GM21423 (cell line): ENCODE data around the gene BCL11A.

ENCODE experiments used
- ATAC-seq: cut with Tn5 transposase; IDR thresholded peaks from one replicate; pipeline ENCODE4 v1.9.1; 2021; ENCODE audit warnings: mild to moderate bottlenecking, moderate library complexity; ENCODE audit not compliant: unreplicated experiment

The BCL11A gene

DNA sequence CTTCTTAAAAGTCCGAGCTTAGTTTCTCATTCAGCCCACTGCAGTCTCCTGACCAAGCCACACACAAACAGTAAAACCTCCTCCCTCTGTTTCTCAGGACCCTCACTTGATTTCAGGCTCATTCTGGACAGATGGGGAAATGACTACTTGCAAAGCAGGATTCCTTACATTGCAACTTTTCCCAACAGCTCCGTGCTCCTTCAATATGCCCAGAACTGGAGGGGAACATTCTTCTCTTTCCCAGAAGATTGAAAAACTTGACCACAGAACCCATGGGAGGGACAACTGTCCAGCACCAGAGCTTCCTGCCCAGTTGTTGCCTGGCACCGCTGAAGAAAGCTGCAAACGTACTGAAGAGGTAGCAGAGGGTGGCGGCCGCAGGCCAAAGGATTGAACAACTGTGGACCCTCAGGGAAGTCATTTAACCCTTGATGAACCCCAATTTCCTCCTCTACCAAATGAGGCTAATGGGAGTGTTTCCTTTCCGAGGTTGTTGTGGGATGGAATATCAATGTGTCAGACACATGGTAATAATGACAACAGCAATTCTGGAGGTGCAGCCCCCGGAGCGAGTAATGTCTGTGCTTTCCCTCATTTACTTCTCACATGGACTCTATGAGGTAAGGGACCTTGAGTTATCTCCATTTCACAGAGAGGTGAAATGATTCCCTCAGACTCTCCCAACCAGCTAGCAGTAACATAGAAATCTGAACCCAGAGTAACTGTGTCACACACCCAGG lies 25.0 kb downstream of the BCL11A start:
- no peak for ATAC-seq

DNA sequence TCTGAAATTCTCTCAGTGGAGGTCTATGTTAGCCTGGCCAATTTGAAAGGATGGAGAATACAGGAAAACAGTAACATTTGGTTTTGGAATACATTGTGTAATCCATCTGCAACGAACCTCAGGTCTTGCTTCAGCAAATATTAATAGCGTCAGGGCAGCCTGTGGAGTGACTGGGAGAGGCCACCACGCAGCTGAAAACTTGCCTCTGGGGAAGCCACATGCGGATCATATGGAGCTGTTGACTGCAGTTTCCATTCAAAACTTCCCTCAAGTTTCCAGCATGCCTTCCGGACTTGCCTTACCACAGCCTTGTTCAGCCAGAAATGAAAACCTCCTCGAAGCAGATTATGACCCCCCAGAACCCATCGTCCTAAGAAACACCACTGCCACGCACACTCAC lies 25.7 kb downstream of the BCL11A start:
- ATAC-seq, result no peak

DNA sequence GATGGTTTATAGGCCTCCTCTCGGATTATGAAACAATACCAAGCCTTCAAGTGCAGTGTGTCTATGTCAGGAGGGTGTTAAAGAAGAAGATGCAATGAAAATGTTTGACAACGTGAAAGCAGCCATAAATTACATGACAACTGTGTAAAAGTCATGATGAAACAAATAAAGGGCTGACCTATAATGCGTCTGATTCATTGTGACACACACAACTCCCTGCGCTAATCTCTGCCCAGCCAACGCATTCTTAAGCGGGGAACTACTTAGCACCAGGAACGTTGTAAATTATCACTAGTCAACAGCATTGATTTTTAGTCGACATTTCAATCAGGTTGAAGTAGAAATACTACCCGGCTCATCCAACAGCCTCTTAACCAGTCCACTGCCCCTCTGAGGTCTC lies 26.8 kb downstream of the BCL11A start:
- no peak for ATAC-seq

DNA sequence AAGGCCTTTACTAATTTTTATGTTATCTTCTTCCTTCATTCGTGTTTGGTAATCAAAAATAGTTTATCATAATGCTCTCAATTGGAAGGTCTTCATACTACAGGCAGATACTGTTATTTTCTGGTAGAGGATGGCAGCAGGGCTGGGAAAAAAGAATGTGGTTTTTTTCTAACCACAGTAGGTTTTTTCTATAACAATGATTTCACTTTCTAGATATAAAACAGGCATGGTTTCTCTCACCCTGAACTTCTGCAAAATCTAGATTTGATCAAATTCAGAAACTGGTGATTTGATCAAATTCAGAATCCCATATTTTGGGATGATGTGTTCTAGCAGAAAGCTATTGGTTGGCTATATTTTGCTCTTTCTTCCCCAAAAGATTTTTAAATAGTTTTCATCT lies 27.6 kb downstream of the BCL11A start:
- no peak for ATAC-seq

DNA sequence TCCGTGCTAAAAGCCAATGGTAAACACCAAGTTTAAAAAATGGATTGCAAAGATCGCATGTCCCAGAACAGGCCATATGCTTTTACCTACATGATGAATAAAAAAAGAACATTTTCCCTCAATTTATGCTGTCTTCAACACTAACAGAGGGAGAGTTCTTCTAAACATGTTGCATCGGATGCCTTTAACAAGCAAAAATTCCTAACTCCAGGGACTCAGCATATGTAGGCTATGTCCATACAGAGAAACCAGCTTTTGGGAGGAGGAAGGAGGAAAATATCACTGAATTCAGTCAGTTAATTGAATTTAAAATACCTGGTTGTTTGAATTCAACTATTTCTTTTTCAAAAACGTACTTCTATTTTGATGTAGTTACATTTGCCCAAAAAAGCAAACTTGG lies 28.6 kb downstream of the BCL11A start:
- no peak for ATAC-seq

DNA sequence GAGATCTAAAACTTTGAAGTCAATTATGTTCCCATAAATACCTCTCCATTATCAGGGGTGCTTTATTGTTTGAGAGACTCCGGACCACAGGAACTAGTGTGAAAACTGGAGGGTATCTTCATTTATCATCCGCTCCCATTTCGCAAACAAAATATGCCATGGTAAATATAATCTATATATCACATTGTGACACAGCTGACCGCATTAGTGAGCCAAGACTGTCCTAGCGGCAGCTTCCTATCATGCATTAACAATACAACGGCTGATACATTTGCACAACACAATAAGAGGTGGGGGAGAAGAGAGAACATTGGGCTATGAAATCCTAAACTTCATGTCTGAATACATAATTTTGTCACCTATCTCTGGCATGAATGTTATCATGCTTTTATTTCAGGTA lies 29.5 kb downstream of the BCL11A start:
- no peak for ATAC-seq

DNA sequence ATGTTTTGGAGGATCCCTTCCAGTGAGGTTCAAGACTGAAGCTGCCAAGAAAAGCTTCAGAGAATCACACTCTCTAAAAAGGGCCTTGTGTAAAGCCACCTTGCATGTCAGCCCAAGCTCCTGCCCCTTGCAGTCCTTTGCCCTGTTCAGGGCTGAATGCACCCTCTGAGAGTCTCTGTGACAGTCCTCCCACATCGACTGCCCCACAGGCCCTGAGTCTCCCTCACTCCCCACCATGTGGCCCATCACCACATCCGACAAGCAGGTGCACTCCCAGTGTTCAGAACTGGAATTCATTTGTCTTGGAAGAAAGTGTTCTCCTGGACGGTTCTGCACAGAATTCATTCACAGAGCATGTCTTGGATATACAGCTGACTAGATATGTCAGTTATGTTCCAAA lies 31.0 kb downstream of the BCL11A start:
- ATAC-seq, result no peak

DNA sequence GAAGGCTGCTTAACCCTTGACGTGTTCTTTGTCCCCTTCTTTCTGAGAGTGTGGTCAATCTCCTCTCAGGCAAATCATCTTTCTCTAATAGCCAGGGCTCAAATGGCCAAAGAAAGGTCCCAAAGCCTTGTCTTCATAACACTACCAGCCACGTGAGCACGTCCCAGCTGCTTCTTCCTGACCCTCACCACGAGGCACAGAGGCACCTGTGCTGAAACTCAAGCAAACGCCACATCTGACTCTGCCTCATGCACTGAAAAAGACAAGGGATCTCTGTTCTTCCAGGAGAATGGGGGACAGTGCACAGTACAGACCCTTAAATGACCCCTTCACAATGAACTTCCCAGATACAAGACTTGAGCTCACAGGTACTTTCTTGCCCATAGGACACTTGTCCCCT lies 31.8 kb downstream of the BCL11A start:
- ATAC-seq, result no peak

DNA sequence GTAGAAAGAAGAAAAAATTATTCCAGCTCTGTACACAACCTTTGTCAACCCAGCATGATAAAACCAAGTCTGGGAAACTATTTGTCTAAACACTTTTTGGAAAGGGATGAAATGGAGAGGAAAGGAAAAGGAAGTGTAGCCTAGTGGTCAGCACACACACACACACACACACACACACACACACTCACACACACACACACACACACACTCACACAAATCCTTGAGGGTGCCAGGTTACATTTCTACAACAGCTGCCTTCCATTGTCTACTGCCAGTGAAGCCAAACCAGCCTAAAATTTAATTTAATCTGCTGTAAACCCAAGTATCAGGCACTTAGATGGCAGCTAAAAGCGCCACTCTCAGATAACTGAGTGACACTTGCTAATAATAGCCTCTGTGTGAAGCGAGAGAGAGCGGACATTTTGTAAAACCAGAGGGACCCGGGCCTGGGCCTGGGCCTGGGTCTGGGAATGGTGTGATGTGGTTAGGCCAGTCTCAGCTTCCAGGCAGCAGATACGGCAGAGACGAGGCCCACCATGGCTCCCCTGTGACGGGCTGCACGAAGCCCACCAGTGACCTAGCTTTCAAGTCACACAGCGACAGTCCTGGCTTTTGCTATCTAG lies 32.4 kb downstream of the BCL11A start:
- ATAC-seq, result no peak

DNA sequence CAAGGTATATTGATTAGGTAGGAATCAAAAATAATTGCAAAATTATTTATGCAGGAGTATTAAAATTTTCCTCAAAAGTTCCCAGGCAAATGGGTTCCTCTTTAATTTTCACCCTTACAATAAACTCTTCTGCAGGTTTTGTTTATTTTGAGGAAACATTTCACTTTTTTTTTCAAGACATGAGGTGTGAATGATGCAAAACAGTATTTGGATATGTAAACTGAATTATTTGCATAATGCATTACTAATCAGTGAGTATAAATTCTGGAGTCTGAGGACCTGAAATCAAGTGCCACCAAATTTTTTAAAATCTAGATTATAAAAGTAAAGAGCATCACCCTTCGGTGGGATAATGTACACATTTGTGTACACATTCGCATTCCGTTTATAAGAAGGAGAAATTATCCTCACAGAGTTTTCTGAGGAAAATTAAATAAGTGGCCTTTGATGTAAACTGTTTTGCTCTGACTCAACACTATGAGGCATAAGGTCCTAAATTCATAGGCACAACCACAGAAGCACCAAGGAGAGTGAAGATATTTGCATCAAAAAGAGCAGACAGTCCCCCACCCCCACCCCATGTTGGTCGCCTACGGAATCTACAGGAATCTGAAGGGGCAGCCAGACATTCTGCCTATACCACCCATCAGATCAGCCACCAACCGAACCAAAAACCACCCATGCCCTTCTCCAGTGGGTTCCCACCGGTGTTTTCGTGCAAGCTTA lies 33.1 kb downstream of the BCL11A start:
- no peak for ATAC-seq

DNA sequence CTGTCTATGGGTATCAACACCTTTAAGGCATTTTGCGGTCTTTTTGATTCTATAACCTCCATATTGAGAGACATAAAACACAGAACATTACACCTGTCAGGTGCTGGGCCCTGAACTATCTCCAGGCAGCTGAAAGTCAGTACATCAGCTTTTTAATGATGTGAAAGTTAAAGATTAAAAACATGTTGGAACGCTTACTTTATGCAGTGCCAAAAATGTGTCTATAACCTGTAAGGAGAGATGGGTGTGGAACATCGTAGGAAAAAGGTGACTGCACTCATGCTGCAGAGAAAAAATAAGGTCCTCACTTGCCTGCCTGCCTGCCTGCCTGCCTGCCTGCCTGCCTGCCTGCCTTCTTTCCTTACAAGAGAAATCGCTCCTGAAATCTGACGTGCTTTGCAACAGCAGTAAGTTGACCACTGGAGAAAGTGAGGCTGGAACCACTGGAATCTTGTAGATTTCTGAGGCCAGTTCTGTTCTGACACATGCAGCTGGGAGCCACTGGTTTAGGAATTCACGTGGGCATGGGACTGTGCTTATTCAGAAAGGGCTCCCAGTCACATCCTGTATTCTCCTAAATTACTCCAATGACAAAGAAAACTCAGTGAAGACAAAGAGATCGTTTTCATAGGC lies 34.1 kb downstream of the BCL11A start:
- no peak for ATAC-seq

DNA sequence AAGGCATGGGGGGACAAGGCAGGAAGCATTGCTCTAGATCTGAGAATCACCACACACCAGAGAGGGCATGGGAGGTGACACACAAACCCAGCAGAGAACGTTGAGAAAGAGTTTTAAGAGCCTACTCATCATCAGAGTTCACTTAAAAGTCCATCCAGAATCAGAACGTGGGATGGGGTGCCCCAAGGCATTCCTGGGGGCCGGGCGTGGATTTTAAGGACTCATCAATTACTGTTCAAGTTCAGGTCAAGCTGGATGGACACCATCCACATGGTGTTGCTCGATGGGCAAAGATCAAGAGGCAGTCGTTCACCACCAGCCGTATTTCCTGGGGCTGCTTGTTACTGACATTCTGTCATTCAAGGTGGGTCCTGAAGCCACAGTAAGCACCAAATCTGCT lies 34.9 kb downstream of the BCL11A start:
- no peak for ATAC-seq

DNA sequence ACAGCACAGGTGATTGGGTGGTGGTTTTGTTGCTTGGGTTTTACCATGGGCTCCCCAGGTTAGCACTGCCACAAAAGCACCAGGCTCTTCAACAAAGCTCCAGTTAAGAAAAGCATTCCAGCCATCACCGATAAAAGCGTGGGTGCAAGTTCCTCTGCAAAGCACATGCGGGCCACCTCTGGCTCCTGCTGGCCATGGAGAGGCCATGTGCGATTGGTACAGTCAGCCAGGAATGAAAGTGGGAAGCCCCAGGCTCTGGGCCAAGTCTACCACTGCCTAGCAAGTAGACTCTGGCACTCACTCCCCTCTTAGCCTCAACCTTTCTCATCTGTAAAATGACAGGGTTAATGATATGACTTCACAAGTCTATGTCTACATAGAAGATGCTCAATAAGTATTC lies 36.0 kb downstream of the BCL11A start:
- no peak for ATAC-seq

DNA sequence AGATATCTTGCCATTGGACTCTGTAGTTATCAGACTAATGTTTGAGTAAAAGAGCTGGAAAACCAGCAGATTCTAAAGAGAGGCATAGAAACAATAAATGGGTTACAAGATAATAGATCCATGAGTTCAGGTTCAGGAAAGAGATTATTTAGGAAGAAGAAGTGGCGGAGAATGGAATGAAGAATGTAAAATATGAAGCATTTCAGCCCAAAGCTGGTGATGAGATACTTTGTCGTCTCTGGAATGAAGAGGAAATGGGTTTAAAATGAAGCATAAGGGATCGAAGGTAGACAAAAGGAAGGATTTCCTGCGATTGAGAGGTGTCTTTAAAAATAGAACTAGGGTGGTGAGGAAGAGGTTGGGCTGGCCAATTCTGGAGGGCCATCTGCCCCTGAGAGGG lies 36.6 kb downstream of the BCL11A start:
- no peak for ATAC-seq

DNA sequence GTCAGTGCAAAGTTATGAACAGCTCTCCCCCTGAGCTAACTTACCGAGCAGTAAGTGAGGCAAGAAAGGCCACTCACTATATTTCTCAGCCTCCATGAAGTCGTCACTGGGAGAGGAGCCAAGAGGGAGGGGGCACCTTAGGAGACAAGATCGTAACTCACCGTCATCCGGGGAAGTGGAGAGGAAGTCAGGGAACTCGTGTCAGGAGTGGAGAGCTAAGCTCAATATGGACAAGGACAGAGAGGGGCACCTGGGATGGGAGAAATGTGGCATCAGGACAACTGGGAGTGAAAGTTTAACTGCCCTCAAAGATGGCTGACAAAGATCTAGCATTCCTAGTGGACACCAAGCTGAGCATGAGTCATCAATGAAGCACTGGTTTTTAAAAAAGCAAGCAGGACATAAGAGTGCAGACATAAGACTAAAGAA lies 37.1 kb downstream of the BCL11A start:
- no peak for ATAC-seq

DNA sequence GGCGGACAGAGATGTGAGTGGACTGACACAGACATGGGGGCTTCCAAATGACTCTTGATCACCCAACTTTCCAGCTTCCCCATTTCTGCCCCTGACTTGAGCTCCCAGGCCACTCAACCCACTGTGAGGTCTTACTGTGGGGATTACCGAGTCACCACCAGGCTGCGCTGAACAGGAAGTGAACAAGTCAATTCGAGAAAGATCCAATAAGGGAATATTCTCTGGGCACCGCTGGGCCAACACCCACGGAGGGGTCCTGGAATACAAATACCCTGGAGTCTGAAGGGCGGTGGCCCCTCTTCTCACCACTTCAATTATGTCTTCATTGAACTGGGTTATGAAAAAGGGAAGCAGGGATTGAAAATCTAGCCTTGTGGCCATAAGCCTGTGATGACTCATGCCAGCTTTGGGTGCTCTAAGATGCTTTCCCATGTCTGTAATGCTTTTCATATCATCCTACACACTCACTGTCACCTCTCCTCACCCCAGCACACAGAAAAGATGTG lies 37.7 kb downstream of the BCL11A start:
- peak; percentile 77 for ATAC-seq

DNA sequence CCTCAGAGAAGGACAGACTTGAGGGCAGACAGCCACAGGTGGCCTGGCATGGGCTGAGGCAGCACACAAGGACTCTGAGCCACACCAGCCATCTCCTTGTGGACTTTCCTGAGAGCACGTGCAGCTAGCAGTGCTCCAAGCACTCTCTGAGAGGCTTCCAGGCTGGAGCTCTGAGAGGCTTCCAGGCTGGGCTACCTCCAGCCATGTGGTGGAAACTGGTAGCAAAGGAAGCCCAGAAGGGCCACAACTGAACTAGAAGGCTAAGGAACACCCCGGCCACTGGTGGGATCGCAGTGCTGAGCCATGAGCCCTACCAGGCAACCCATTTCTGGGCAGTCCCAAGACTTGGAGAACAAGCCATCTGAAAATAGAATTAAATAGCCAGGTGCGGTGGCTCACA lies 39.5 kb downstream of the BCL11A start:
- no peak for ATAC-seq

DNA sequence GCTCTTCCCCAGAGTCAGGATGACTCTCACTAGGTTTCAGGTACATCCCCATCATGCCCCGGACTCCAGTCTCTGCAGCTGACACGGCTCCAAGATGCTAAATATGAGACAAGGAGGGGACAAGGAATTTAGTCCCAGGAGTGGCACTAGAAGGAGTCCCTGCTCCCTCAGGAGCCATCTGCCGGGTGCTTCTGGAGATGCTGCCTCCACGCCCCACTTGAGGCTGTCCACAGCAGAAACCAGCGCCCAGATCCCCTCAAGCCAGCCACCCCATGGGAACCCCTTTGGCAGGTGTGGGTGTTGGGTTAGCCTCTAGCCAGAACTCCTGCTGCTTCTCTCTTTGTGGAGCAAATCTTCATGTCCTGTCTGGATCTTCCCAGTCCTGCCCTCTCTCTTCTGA lies 40.3 kb downstream of the BCL11A start:
- ATAC-seq, result no peak

DNA sequence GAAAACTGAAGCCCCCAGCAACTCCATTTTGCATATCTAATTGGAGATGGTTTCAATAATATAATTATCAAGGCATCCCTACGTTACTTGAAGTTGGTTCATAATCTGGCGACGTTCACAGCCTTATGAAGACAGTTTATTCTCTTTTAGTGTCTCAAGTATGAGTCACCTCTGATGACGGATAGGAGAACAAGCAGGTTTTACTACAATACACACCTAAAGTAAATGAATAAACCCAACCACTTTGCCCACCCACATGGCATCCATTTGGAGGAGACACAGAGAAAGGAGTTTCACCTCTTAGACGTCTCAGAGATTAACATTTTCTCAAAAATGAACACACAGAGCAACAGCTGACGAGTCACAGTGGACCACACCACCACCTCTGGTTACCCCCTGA lies 40.8 kb downstream of the BCL11A start:
- no peak for ATAC-seq

DNA sequence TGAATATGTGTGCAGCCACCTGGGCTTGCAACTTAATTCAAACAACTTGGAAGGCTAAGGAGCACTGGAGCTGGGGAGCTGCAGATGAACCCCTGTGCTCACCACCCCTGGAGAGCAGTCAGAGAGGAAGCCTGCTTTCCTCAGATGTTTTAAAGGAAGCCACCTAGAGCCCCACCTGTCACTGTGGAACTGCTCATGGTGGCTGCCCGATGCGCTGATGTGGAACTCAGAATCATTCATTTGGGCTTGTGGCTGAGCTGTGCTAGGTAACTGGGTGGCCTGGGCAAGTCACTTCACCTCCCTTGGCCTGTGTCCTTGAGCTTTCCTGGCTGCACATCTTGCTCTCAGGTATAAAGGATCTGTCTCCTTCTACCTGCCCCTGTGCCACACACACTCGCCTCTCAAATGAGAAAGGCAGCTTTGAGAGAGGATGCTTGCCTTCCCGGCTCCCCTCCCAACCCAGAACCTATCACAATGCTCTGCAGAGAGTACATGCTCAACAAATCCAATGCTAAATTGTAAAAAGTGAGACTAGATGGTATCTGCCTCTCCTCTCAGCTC lies 41.3 kb downstream of the BCL11A start:
- ATAC-seq, result no peak

DNA sequence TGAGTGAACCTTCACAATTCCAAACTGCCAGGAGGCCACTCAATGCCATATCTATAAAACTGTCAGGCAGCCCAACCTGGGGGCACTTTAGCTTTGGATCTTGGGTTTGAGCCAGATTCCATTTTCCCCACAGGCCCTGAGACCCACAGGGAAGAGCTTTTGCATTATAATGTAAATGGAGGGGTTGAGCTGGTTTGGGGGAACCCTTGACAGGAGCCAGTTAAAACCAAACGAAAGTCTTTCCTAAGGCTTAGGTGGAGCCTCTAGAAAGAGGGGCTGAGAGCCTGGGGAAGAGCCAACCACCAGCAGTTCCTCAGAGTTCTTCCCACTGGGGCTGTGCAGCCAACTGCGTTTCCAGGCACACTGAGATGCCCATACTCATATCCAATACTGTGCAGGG lies 42.7 kb downstream of the BCL11A start:
- ATAC-seq, result no peak
